Ovary (tissue), 9 donors: ENCODE measurements around the gene ACAP3. TPM values are rescaled to one million over a fixed set of nuclear protein-coding genes. Genes with fewer than 3 reads are reported as not detected.

ENCODE experiments used
- DNase-seq, 5 donors: peaks; one replicate each; pipeline ENCODE4 v3.0.0-alpha.2; 2019 to 2020
- H3K27ac ChIP-seq, 2 donors: fragments of 200-600 bp; one replicate each; pipeline versions ENCODE4 v1.5.1 to v1.8.0; 2019 to 2022
- H3K27me3 ChIP-seq: fragments of 200-600 bp; one replicate; pipeline ENCODE4 v1.8.0; 2022
- H3K36me3 ChIP-seq: fragments of 200-600 bp; sonication (generic); one replicate; pipeline ENCODE4 v1.5.1; 2019
- H3K4me1 ChIP-seq: one replicate; pipeline ENCODE4 v1.8.1; 2013; ENCODE audit warnings: mild to moderate bottlenecking, moderate library complexity; ENCODE audit not compliant: insufficient read depth
- H3K4me3 ChIP-seq: fragments of 200-600 bp; sonication (generic); one replicate; pipeline ENCODE4 v1.5.1; 2017
- H3K9me3 ChIP-seq, 2 donors: fragments of 200-600 bp in 1 of 2; sonication (generic) in 1 of 2; one replicate each; pipeline versions ENCODE4 v1.5.1 to v1.8.1; 2013 to 2019; ENCODE audit warnings: mild to moderate bottlenecking in 1 of 2, moderate library complexity in 1 of 2
- EP300 ChIP-seq: sonication (generic); formaldehyde crosslinking; IDR thresholded peaks from one replicate; pipeline ENCODE4 v1.6.1; 2017; ENCODE audit warnings: antibody characterized with exemption
- POLR2A ChIP-seq: fragments of 450-650 bp; IDR thresholded peaks from one replicate; pipeline ENCODE4 v1.6.1; 2017; ENCODE audit warnings: antibody characterized with exemption, mild to moderate bottlenecking, moderate library complexity
- WGBS, 3 donors: extraction: QIAGEN DNeasy Blood & Tissue Kit in 1 of 3; methylation state at CpG; one replicate each; pipeline versions ENCODE4 v1.1.5 to v1.1.7; 2013 to 2017; 5-methylcytosine and 5-hydroxymethylcytosine counted together
- intact Hi-C, 4 donors: fragments of 100-400 bp; cut with DNase I; formaldehyde crosslinking; loops; one replicate each; pipeline versions ENCODE4 v1.11.0 to v1.15.1; 2022 to 2023
- polyA plus RNA-seq, 2 donors: library from polyadenylated mRNA; stranded (reverse); fragments of 200-250 nt in 1 of 2; fragments of 350-450 nt in 1 of 2; fragmentation: Illumina TruSeq in 1 of 2; extraction: RNeasy Lipid Tissue Mini Kit (QIAGEN cat#74804) in 1 of 2; gene quantifications; one replicate each; pipeline ENCODE4 v1.2.3, GENCODE V29; 2013 to 2014
- total RNA-seq, 7 donors: library from RNA; depleted of rRNA in 2 of 7; stranded (reverse); fragments of >200 nt in 2 of 7; fragmentation: NEBNext Ultra II Directional in 3 of 7; extraction: Animal tissue kit (Norgen Biotek cat#: 25700) in 3 of 7; gene quantifications; one replicate each; pipeline versions ENCODE4 v1.1.0 to v1.2.4, GENCODE V29; 2016 to 2023
- TF ChIP-seq, protein P1 (sequence below), 3 donors: fragments of 450-650 bp in 2 of 3; fragments of 200-600 bp in 1 of 3; IDR thresholded peaks; one replicate each; pipeline versions ENCODE4 v1.5.1 to v1.8.0; 2016 to 2022; ENCODE audit warnings: antibody characterized with exemption in 3 of 3, mild to moderate bottlenecking in 1 of 3
- donor health status: DM: no; HTN: no; CAD: no; lungs with moderate emphysema.
- donor health status: DM: no; HTN: no; CAD: no.
- donor health status: Bipolar disorder and iron deficiency.
- donor health status: DM: yes; HTN: yes; CAD: no.
- donor health status: DM: no; HTN: no; CAD: no.
- donor health status: DM: yes; HTN: yes; CAD: no.

Gene ACAP3
- total and polyA plus RNA-seq, 9 donors: 3.5 to 62.4 (median 45.1) TPM

DNA sequence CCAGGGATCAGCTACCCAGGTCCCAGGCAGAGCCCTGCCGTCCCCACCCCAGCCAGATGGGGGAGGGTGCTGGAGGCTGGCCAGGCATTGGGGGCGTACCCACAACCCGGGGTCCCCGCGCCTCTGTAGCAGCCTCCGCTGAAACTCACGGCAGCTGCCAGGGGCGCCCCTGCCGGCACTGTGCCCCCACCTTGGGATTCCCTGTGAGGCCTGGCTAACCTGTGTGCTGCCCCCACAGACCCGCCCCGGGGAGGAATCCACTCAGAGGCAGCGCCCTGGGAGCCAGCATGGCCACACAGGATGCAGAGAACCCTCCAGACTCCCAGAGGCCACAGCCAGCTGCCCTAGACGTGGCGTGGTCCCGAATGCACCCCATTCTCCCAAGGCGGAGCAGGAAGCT is 37.7 kb upstream of the ACAP3 start:
- no peak overlapping the region for H3K27ac ChIP-seq
- no peaks in the 10 kb centered on the region for H3K9me3 ChIP-seq
- TF ChIP-seq POLR2A: no peak
- TF ChIP-seq, protein P1, sequence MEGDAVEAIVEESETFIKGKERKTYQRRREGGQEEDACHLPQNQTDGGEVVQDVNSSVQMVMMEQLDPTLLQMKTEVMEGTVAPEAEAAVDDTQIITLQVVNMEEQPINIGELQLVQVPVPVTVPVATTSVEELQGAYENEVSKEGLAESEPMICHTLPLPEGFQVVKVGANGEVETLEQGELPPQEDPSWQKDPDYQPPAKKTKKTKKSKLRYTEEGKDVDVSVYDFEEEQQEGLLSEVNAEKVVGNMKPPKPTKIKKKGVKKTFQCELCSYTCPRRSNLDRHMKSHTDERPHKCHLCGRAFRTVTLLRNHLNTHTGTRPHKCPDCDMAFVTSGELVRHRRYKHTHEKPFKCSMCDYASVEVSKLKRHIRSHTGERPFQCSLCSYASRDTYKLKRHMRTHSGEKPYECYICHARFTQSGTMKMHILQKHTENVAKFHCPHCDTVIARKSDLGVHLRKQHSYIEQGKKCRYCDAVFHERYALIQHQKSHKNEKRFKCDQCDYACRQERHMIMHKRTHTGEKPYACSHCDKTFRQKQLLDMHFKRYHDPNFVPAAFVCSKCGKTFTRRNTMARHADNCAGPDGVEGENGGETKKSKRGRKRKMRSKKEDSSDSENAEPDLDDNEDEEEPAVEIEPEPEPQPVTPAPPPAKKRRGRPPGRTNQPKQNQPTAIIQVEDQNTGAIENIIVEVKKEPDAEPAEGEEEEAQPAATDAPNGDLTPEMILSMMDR (IDR thresholded peaks at IDR 0.05): no peak
- no peak for TF ChIP-seq EP300
- H3K36me3 ChIP-seq: no peaks in the 10 kb centered on the region
- no peaks in the 10 kb centered on the region for H3K27me3 ChIP-seq
- no peak for DNase-seq
- intact Hi-C loops: no loop called here
- H3K4me3 ChIP-seq: no peak overlapping the region
- WGBS, 3 donors: 56 to 63% (median 58%) methylated on average over 5 to 16 of the region's 16 CpGs
- peaks cover 26% of the 10 kb centered on the region for H3K4me1 ChIP-seq

DNA sequence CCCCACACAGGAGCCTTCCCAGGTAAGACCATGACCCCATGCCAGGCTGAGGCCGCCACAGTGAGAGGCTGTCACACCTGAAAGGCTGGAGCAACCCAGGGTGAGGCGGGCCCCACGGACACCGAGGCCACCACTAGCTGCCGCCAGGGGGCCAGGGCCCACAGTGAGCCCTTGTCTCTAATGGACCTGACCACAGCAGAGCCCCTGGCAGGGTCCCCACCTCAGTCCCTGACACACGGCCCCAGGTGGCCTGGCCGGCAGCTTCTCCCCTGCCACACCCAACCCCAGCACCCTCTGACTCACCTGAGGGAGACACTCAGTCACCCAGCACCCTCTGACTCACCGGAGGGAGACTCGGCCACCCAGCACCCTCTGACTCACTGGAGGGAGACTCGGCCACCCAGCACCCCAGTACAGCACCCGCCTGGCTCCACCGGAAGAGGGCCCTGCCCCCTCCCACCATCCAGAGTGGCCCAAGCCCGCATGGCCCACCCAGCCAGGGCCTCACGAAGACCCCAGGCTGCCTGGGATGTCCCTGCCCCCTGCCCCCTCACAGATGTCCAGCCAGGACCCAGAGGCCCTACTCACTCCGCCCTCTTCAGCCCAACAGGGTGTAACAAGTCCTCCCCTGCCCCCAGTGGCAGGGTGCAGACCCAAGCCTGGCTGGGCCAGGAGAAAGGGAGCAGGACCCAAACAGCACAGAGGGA is 37.1 kb upstream of the ACAP3 start:
- intact Hi-C loops: no loop called here
- Histone ChIP-seq H3K4me3 (no peak overlapping the region), H3K27me3 (no peaks in the 10 kb centered on the region), H3K9me3 (no peaks in the 10 kb centered on the region), H3K27ac (no peak overlapping the region), H3K4me1 (peaks cover 26% of the 10 kb centered on the region), H3K36me3 (no peaks in the 10 kb centered on the region)
- no peak for TF ChIP-seq EP300
- TF ChIP-seq POLR2A: no peak
- TF ChIP-seq, protein P1 (IDR thresholded peaks at IDR 0.05): no peak
- 74 to 78% (median 75%) methylated on average over 11 to 15 of the region's 15 CpGs for WGBS, 3 donors
- DNase-seq: no peak

DNA sequence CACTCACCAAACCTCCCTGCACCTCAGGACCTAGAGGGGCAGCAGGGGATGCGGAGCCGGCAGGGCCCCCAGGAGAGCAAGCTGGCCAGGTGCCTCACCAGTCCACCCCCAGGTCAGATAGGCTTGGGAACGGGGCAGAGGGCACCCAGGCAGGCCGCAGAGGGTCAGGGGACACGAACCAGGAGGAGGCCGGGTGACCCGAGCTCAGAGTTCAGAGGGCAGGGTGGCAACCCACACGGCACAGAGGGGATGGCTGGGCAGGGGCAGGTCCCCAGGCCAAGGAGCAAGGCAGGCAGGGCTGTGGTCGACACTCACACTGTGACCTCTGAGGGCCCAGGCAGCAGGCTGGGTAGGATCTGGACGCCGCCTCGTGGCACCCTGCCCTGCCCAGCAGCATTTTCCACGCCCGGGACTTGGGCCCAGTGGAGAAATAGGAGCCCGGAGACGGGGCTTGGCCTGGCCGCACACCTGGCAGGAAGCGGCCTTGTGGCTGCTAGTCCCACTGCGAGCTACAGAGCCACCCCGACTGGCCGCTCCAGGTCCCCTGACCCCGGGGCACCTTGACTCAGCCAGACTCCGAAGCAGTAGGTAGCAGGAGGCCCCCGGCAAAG is 36.2 kb upstream of the ACAP3 start:
- DNase-seq: no peak
- Histone ChIP-seq H3K36me3 (no peaks in the 10 kb centered on the region), H3K4me3 (no peak overlapping the region), H3K27me3 (no peaks in the 10 kb centered on the region), H3K4me1 (peaks cover 26% of the 10 kb centered on the region), H3K9me3 (no peaks in the 10 kb centered on the region), H3K27ac (no peak overlapping the region)
- WGBS, 3 donors: 85 to 88% (median 88%) methylated on average over 22 to 24 of the region's 24 CpGs
- TF ChIP-seq EP300 (no peak), POLR2A (no peak)
- TF ChIP-seq, protein P1 (IDR thresholded peaks at IDR 0.05): no peak
- intact Hi-C loops: no loop called here

DNA sequence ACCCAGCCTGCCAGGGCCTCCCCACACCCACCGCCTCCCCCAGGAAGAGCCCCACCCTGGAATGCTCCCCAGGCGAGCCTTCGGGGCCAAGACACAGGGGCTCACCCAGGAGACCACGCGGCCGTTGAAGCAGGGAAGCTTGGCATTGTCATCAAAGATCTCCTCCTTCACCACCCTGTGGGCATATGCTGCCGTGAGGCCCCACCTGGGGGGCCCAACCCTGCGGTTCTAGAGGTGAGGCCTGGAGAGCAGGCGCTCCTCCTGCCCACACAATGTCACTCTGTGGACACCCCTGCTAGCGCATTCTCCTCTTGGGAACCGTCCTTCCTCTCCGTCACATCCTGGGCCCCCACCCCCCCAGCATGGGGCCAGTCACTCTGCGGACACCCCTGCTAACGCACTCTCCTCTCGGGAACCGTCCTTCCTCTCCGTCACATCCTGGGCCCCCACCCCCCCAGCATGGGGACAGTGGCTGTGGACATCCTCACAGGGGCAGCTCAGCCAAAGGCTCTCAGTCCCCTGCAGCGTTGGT is 34.9 kb upstream of the ACAP3 start:
- TF ChIP-seq EP300 (no peak), POLR2A (no peak)
- TF ChIP-seq, protein P1 (IDR thresholded peaks at IDR 0.05): no peak
- H3K4me1 ChIP-seq: peaks cover 18% of the 10 kb centered on the region

More for the DNA sequence above, 34.9 kb upstream of the ACAP3 start:
- Histone ChIP-seq H3K27ac (no peak overlapping the region), H3K27me3 (no peaks in the 10 kb centered on the region), H3K9me3 (no peaks in the 10 kb centered on the region), H3K36me3 (no peaks in the 10 kb centered on the region), H3K4me3 (no peak overlapping the region)
- no peak for DNase-seq
- 79 to 88% (median 86%) methylated on average over 17 to 18 of the region's 18 CpGs for WGBS, 3 donors
- intact Hi-C loops: no loop called here
